Cerebellar nuclear complex (tissue), 1 donor: ENCODE results near the gene ENO2.
"Not testable (repeated sequence)": the region's sequence is repeated elsewhere in the genome, so short reads cannot be mapped to it uniquely, and the experiment has no call there.

Experiments used
- DNase-seq, 2 experiments: peaks; one replicate each; lab custom pipeline; 2025; lab: John Stamatoyannopoulos, UW

The ENO2 gene

GRCh38 chr12:6914246-6914946, at the start of gene ENO2:
ENO2 (plus strand) TSS chr12:6914580; CDS start chr12:6915833, 1,253 bp downstream.
- DNase-seq = peak; percentile 41 to 70

- DNase-seq = not testable (repeated sequence)
These were observed 49.1 kb upstream of the ENO2 start for GRCh38 chr12:6865307-6865706.

GRCh38 chr12:6866163-6866919, 48.0 kb upstream of the ENO2 start:
- no peak for DNase-seq

DNA sequence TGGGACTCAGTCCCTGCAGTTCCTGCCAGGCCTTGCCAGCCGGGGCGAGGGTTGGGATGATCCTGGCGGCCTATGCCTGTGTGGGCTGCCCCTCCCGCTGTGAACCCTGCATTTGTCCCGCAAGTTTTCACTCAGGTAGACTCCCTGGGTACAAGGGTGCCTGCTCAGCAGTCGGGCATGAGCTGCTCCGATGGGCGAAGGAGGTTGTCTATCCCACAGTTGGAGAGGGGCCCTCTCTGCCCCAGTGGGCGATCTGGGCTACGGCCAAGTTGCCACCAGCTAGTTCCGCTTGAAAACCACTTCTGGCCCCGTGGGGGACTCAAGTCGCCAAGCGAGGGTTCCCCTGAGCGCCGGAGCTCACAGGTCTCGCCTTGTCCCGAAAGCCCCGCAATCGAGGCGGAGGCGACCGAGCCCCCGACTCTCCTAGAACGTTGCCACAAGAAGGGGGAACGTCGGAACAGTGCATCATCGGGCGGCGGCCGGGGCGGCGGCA, 47.4 kb upstream of the ENO2 start:
- no peak for DNase-seq

- peak; percentile 16 to 47 for DNase-seq
These were observed 46.8 kb upstream of the ENO2 start, which contains the start of gene TPI1 for GRCh38 chr12:6867413-6868210. TPI1 (plus strand) TSS chr12:6867531; CDS start chr12:6867567, 36 bp downstream.

- DNase-seq = no peak
These were observed 46.0 kb upstream of the ENO2 start for GRCh38 chr12:6868211-6869048.

DNA sequence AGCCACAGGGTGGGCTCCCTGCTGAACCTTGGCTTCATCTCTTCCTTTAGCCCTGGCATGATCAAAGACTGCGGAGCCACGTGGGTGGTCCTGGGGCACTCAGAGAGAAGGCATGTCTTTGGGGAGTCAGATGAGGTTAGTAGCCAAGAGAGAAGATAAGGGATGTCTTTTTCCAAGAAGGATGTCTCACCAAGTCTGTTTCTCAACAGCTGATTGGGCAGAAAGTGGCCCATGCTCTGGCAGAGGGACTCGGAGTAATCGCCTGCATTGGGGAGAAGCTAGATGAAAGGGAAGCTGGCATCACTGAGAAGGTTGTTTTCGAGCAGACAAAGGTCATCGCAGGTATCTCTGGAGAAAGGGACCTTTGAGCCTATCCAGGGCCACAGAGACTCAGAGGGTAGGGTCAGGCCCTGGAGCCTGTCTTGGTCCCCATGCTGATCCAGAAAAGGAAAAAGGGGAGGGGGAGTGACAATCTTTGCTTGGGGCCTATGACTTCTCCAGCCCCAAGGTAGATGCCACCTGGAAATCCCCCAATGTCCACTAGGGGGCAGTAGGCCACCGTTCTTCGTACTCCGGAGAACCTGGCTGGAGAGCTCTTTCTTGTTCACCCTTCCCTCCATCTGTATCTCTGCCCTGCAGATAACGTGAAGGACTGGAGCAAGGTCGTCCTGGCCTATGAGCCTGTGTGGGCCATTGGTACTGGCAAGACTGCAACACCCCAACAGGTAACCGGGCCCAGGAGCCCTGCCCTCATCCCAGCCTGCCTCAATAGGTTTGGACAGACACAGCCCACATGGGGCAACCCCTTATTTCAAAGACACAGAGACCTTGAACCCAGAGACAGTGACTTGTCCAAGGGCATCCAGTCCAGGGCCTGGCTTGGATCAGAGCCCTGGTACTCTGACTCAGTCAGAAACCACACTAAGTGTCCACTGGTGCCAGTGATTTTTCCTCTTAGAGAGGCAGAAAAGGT, 45.0 kb upstream of the ENO2 start:
- peak in 1 of 2 experiments; percentile 62 for DNase-seq

- not testable (repeated sequence) for DNase-seq
These were observed 44.1 kb upstream of the ENO2 start for GRCh38 chr12:6870304-6870703.

DNA sequence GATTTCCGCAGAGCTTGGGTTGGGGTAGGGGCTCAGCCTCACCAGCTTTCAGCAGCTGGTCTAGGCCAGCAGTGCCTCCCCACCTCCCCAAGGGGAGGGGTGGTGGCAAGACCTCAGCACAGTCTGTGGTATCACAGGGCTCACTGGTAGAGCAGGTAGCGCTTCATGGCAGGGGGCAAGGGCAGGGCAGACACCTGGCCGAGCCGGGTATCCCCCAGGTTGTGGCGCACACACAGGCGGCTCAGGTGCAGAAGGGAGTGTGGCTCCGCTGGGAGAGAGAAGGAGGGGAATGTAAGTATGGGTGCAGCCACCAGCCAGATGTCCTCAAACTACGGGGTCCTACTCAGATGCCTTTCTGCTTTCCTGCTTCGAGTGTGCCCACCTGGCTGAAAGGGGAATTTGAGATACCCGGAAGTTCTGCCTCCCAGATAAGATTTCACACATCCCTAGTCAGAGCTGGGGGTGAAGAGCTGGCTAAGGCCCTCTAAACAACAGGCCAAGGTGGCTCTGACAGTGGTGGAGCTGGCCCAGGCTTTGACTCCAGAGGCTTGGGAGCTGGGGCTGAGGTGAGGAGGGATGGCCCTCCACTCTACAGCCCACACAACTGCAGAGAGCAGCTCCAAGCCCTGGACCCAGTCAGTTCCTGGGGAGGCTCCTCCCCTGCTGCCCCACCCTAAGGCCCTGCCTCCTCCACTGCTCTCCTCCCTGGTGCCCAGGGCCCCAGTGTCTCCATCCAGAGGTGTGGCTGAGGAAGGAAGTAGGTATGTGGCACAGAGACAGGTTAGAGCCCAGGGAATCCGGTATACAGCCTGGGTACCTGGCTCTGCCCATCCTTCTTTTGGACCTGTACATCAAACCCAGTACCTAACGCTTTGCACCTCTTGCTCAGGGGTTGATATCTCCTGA, 43.1 kb upstream of the ENO2 start:
- no peak for DNase-seq

DNA sequence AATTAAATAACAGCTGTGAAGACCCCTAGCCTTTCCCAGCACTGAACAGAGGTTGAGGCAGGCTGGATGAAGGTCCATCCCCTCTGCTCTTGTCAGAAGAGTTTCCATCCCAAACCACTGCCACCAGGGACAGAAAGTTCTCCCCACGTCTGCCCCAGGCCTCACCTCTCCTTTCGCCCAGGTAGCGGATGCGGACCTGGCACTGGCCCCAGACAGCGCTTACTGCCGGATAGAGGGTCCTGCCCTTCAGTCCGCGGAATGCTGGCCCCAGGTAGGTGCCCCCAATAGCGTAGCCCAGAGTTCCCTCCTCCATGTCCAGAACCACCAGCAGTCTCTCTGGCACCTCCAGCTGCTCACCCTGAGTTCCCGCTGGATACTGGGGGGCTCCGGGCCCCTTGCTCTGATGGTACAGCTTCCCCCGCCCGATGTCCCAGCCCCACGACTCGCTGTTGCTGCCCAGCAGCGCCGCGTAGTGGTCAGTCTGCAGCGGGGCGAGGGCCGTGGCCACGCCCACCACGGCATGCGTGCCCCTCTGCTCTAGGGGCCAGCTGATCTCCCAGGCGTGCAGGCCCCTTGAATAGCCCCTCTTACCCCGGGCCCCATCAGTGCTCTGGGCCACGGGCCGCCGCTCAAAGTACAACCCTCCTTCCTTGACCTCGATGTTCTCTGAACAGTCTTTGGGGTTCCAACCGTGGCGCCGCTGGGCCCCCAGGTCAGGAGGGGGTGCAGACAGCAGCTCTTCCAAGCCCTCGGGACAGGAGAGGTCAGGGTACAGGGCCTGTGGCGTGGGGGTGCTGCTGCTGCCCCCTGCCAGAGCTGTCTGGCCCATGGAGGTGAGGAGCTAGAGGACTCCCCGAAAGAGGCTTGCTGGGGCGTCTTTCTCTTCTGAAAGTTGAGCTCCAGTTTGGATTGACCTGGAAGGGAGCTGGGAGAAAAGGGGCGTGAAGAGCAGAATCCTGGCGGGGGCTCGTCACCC, 42.0 kb upstream of the ENO2 start:
- peak; percentile 8 to 21 for DNase-seq

DNA sequence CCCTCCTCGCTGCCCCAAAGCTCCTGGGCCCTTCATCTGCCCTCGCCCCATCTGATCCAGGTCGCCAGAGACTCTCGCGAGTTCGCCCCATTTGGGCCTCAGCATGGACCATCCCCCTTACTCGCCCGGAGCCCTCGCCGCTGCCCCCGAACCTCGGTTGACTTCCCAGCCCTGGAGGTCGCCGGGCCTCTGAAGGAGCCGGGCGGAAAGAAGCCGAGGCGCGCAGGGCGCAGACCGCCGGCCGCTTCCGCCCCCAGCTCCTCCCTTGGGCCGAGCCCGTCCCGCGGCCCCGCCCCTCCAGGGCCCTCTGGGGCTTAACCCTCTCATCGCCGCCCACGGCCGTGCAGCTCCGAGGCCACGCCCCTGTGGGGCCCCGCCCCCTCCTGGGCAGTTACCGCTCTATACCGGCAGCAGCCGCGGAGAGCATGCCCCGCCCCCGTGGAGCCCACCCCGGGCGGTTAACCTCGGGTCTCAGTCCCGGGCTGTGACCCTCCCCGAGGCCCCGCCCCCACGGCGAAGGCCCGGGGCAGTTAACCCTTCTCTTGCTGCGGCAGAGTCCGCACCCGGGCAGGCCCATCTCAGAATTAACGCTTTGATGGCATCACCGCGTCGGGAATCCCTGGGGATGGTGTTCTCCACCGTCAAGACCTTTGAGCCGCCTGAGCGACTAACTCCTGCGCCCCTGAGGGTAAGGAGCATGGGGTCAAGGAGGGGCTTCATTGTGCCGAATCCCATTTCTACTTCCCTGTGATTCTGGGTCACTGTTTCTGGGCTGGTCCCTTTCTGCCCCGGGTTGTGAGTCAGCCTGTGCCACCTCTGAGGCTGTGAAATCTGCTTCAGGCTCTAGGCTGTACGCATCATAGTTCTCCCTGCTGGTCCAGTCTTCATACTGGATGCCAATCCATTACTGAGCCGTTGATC, 41.0 kb upstream of the ENO2 start, which contains the start of gene SPSB2:
Gene SPSB2 (minus strand): TSS at position 210 of the 921 bp plus-strand sequence. CDS start 402 bp downstream, outside the sequence.
- DNase-seq = peak; percentile 14 to 56

DNA sequence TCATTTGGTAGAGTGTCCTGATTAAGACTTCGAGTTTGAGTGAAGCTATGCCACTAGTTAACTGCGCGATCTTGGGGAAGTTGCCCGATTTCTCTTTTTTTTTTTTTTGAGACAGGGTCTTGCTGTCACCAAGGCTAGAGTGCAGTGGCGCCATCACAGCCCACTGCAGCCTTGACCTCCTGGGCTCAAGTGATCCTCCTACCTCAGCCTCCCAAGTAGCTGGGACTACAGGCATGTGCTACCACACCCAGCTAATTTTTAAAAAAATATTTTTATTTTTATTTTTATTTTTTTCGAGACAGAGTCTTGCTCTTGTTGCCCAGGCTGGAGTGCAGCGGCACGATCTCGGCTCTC, 40.4 kb upstream of the ENO2 start:
- not testable (repeated sequence) for DNase-seq

DNA sequence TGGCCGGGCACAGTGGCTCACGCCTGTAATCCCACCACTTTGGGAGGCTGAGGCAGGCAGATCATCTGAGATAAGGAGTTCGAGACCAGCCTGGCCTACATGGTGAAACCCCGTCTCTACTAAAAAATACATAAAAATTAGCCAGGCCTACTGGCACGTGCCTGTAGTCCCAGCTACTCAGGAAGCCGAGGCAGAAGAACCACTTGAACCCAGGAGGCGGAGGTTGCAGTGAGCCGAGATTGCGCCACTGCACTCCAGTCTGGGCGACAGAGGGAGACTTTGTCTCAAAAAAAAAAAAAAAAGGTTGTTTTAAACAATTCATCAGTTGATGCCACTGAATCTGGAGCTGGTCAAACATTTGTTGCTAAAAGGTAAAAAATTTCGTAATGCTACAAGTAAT, 34.6 kb upstream of the ENO2 start:
- DNase-seq = not testable (repeated sequence)

GRCh38 chr12:6883252-6883651, 31.1 kb upstream of the ENO2 start:
- no peak for DNase-seq

- DNase-seq = no peak
These were observed 30.7 kb upstream of the ENO2 start for GRCh38 chr12:6883683-6884082.

GRCh38 chr12:6884539-6884938, 29.8 kb upstream of the ENO2 start:
- no peak for DNase-seq
